Measurements from ENCODE around the gene ZNF792.
A peak's percentile ranks its signal among the peaks of the same experiment; 100 is the strongest.
"Not testable (repeated sequence)": the region's sequence is repeated elsewhere in the genome, so short reads cannot be mapped to it uniquely, and the experiment has no call there.

Gene ZNF792

GRCh38 chr19:34963573-34964406 is at the start of gene ZNF792:
Gene ZNF792, minus strand, starts transcription at chr19:34964229. Its CDS starts 567 bp downstream, at chr19:34963662.
- ATAC-seq = peak; percentile 91
- Mint-ChIP-seq H3K27me3 (peaks cover 9% of the 10 kb centered on the region), H3K9me3 (peaks cover 32% of the 10 kb centered on the region), H3K4me1 (peaks cover 25% of the 10 kb centered on the region), H3K27ac (peak within 1 kb of the TSS; percentile 75), H3K36me3 (peaks cover 41% of the 10 kb centered on the region), H3K4me3 (peak within 1 kb of the TSS; percentile 86)

- Mint-ChIP-seq H3K4me1 (peaks cover 56% of the 10 kb centered on the region), H3K4me3 (peak overlapping the region; percentile 38), H3K27me3 (no peaks in the 10 kb centered on the region), H3K27ac (peak overlapping the region; percentile 73), H3K36me3 (peaks cover 69% of the 10 kb centered on the region), H3K9me3 (no peaks in the 10 kb centered on the region)
- peak; percentile 76 for ATAC-seq
These were observed 49.2 kb upstream of the ZNF792 start for GRCh38 chr19:35013041-35013819.

- Mint-ChIP-seq H3K9me3 (no peaks in the 10 kb centered on the region), H3K4me1 (peaks cover 51% of the 10 kb centered on the region), H3K36me3 (peaks cover 59% of the 10 kb centered on the region), H3K27me3 (no peaks in the 10 kb centered on the region), H3K27ac (peak overlapping the region; percentile 73), H3K4me3 (no peak overlapping the region)
- no peak for ATAC-seq
These were observed 48.0 kb upstream of the ZNF792 start for GRCh38 chr19:35011737-35012682.

- Mint-ChIP-seq H3K4me1 (peaks cover 57% of the 10 kb centered on the region), H3K27me3 (no peaks in the 10 kb centered on the region), H3K4me3 (no peak overlapping the region), H3K27ac (no peak overlapping the region), H3K36me3 (peaks cover 66% of the 10 kb centered on the region), H3K9me3 (no peaks in the 10 kb centered on the region)
- no peak for ATAC-seq
These were observed 47.2 kb upstream of the ZNF792 start for GRCh38 chr19:35011091-35011689.

- Mint-ChIP-seq H3K36me3 (peaks cover 66% of the 10 kb centered on the region), H3K4me1 (peaks cover 57% of the 10 kb centered on the region)
- ATAC-seq = no peak
These were observed 45.7 kb upstream of the ZNF792 start for GRCh38 chr19:35009424-35010415.

GRCh38 chr19:35008891-35009341 is 44.9 kb upstream of the ZNF792 start:
- H3K27ac Mint-ChIP-seq = no peak overlapping the region
- H3K9me3 Mint-ChIP-seq = no peaks in the 10 kb centered on the region
- ATAC-seq = no peak
- H3K4me3 Mint-ChIP-seq = no peak overlapping the region
- H3K27me3 Mint-ChIP-seq = no peaks in the 10 kb centered on the region
- peaks cover 56% of the 10 kb centered on the region for H3K4me1 Mint-ChIP-seq
- peaks cover 64% of the 10 kb centered on the region for H3K36me3 Mint-ChIP-seq

More at GRCh38 chr19:35009424-35010415, 45.7 kb upstream of the ZNF792 start:
- Mint-ChIP-seq H3K27ac (peak overlapping the region; percentile 13), H3K4me3 (no peak overlapping the region), H3K9me3 (no peaks in the 10 kb centered on the region), H3K27me3 (no peaks in the 10 kb centered on the region)

- peak overlapping the region; percentile 52 for H3K27ac Mint-ChIP-seq
- not testable (repeated sequence) for H3K27me3 Mint-ChIP-seq, H3K4me3 Mint-ChIP-seq, H3K9me3 Mint-ChIP-seq, ATAC-seq
- H3K36me3 Mint-ChIP-seq = peaks cover 59% of the 10 kb centered on the region
- peaks cover 56% of the 10 kb centered on the region for H3K4me1 Mint-ChIP-seq
These were observed 43.4 kb upstream of the ZNF792 start for GRCh38 chr19:35007427-35007826.

- peaks cover 59% of the 10 kb centered on the region for H3K36me3 Mint-ChIP-seq
- no peak for ATAC-seq
- peaks cover 56% of the 10 kb centered on the region for H3K4me1 Mint-ChIP-seq
- H3K27ac Mint-ChIP-seq = peak overlapping the region; percentile 52
- H3K4me3 Mint-ChIP-seq = no peak overlapping the region
- H3K9me3 Mint-ChIP-seq = no peaks in the 10 kb centered on the region
- no peaks in the 10 kb centered on the region for H3K27me3 Mint-ChIP-seq
These were observed 43.0 kb upstream of the ZNF792 start for GRCh38 chr19:35006999-35007365.

- no peak overlapping the region for H3K4me3 Mint-ChIP-seq
- peaks cover 57% of the 10 kb centered on the region for H3K4me1 Mint-ChIP-seq
- no peaks in the 10 kb centered on the region for H3K27me3 Mint-ChIP-seq
- H3K27ac Mint-ChIP-seq = peak overlapping the region; percentile 52
- peaks cover 60% of the 10 kb centered on the region for H3K36me3 Mint-ChIP-seq
- no peaks in the 10 kb centered on the region for H3K9me3 Mint-ChIP-seq
- no peak for ATAC-seq
These were observed 42.4 kb upstream of the ZNF792 start for GRCh38 chr19:35006342-35006998.

GRCh38 chr19:35006007-35006341 is 41.9 kb upstream of the ZNF792 start:
- not testable (repeated sequence) for ATAC-seq, H3K4me3 Mint-ChIP-seq, H3K27me3 Mint-ChIP-seq, H3K9me3 Mint-ChIP-seq, H3K27ac Mint-ChIP-seq
- H3K4me1 Mint-ChIP-seq = peaks cover 59% of the 10 kb centered on the region
- H3K36me3 Mint-ChIP-seq = peaks cover 60% of the 10 kb centered on the region

- ATAC-seq = no peak
- peaks cover 59% of the 10 kb centered on the region for H3K4me1 Mint-ChIP-seq
- H3K4me3 Mint-ChIP-seq = no peak overlapping the region
- no peaks in the 10 kb centered on the region for H3K9me3 Mint-ChIP-seq
- H3K27me3 Mint-ChIP-seq = no peaks in the 10 kb centered on the region
- H3K36me3 Mint-ChIP-seq = peaks cover 58% of the 10 kb centered on the region
- no peak overlapping the region for H3K27ac Mint-ChIP-seq
These were observed 41.4 kb upstream of the ZNF792 start for GRCh38 chr19:35005256-35005977.

GRCh38 chr19:35004517-35005255 is 40.7 kb upstream of the ZNF792 start:
- ATAC-seq = no peak
- Mint-ChIP-seq H3K27me3 (no peaks in the 10 kb centered on the region), H3K36me3 (peaks cover 51% of the 10 kb centered on the region), H3K4me3 (no peak overlapping the region), H3K27ac (no peak overlapping the region), H3K4me1 (peaks cover 56% of the 10 kb centered on the region), H3K9me3 (no peaks in the 10 kb centered on the region)

All from stimulated activated memory B cell treated with anti-CD40 and anti-IgM and Interleukin-4, amounts not matched to agents 10 μg/mL and 1 μg/mL and 100 μg/mL, for 72 hours (primary cell).